HepG2 (cell line): ENCODE results near the gene ASB4. TPM values are rescaled to one million over a fixed set of nuclear protein-coding genes. Genes with fewer than 3 reads are reported as not detected.

Source experiments
- FOXA3 ChIP-seq: IDR thresholded peaks from 2 replicates; pipeline ENCODE4 v1.6.1; 2016; ENCODE audit warnings: missing genetic modification reagents, missing compliant biosample characterization
- HNRNPUL1 ChIP-seq: fragments of 200-400 bp; formaldehyde crosslinking; IDR thresholded peaks from 2 replicates; pipeline ENCODE4 v1.6.1; 2017; ENCODE audit warnings: low read depth, mild to moderate bottlenecking, low read length, moderate library complexity
- HOMEZ ChIP-seq: IDR thresholded peaks from 2 replicates; pipeline ENCODE4 v1.6.1; 2016; ENCODE audit warnings: low read depth
- PRDM4 ChIP-seq: sonication (generic); formaldehyde crosslinking; IDR thresholded peaks from 2 replicates; pipeline ENCODE4 v1.9.0; 2021; ENCODE audit warnings: missing genetic modification reagents, borderline replicate concordance
- TOPORS ChIP-seq: sonication (generic); formaldehyde crosslinking; IDR thresholded peaks from 2 replicates; pipeline ENCODE4 v1.8.0; 2023; ENCODE audit warnings: mild to moderate bottlenecking, missing genetic modification reagents
- TSC22D2 ChIP-seq: sonication (generic); formaldehyde crosslinking; IDR thresholded peaks from 2 replicates; pipeline ENCODE4 v1.5.1; 2020; ENCODE audit warnings: missing genetic modification reagents, mild to moderate bottlenecking, borderline replicate concordance
- ZFY ChIP-seq: sonication (generic); formaldehyde crosslinking; IDR thresholded peaks from 2 replicates; pipeline ENCODE4 v1.4.0; 2020; ENCODE audit warnings: missing genetic modification reagents
- ZNF264 ChIP-seq: sonication (generic); formaldehyde crosslinking; IDR thresholded peaks from 2 replicates; pipeline ENCODE4 v1.4.0; 2020; ENCODE audit warnings: missing genetic modification reagents
- polyA plus RNA-seq, 8 experiments: library from polyadenylated mRNA; depleted of rRNA in 3 of 8; stranded (reverse) in 7 of 8; unstranded in 1 of 8; fragments of >200 nt; fragmentation: Illumina TruSeq in 4 of 8; extraction: Trizol in 4 of 8; gene quantifications; 2 replicates each; pipeline versions ENCODE4 v1.2.1 to v1.2.3, GENCODE V29; 2011 to 2016; ENCODE audit warnings: low read depth in 4 of 8, missing spikeins in 1 of 8, mixed read lengths in 1 of 8; ENCODE audit not compliant: insufficient read depth in 1 of 8
- total RNA-seq, 5 experiments: library from RNA; depleted of rRNA; stranded (reverse); fragments of >200 nt; fragmentation: Illumina TruSeq; extraction: Trizol; gene quantifications; 2 replicates each; pipeline ENCODE4 v1.2.3, GENCODE V29; 2016; ENCODE audit warnings: low read depth in 1 of 5
- TF ChIP-seq, protein P1 (sequence below): IDR thresholded peaks from 2 replicates; pipeline ENCODE4 v1.6.1; 2016; ENCODE audit warnings: low read depth, missing genetic modification reagents, missing compliant biosample characterization
- TF ChIP-seq, protein P2 (sequence below): sonication (generic); formaldehyde crosslinking; IDR thresholded peaks from 2 replicates; pipeline ENCODE4 v1.8.1; 2023; ENCODE audit warnings: mild to moderate bottlenecking, moderate library complexity, missing genetic modification reagents
- TF ChIP-seq, protein P3 (sequence below): sonication (generic); formaldehyde crosslinking; IDR thresholded peaks from 2 replicates; pipeline ENCODE4 v1.5.0; 2020; ENCODE audit warnings: mild to moderate bottlenecking, missing genetic modification reagents
- TF ChIP-seq, protein P4 (sequence below): sonication (generic); formaldehyde crosslinking; IDR thresholded peaks from 2 replicates; pipeline ENCODE4 v1.4.0; 2020; ENCODE audit warnings: missing genetic modification reagents

The ASB4 gene
- total and polyA plus RNA-seq, 2 of the 13 experiments (the other 11 are each of a cell fraction or from before 2014, with no cell fraction given), result 1.1 to 4.0 TPM

DNA sequence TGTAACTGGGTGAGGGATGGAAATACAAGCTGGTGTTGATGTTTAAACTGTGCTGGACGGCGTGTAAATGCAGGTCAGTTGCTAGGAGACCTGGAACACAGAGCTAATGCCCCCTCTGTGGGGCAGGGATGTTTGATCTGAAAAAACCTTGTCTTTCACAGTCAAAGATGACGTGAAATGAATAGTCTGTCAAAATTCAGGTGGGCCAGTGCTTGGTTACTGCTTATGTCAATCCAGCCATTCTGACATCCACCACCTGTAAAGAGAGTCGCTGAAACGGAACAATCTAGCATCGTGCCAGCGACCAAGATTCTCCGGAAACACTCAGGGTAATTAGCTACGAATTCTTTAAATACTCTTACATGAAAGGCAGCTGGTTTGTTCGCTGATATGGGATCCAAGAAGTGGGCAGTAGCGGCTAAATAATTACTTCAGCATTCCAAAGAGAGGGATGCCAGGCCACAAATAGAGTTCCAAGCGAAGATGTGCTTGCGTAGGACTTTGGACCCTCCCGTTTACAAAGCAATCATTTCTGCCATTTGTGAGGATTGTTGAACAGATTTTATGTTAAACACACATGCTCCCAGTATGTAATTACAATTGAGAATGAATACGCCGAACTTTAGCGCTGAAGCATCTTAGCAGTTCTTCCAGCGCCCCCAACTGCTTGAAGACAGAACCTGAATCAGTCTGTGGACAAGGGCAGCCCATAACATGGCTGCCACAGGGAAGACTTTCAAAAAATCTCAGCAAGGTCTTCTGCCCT lies 7.3 kb upstream of the ASB4 start (continued):
- TF ChIP-seq, protein P1, sequence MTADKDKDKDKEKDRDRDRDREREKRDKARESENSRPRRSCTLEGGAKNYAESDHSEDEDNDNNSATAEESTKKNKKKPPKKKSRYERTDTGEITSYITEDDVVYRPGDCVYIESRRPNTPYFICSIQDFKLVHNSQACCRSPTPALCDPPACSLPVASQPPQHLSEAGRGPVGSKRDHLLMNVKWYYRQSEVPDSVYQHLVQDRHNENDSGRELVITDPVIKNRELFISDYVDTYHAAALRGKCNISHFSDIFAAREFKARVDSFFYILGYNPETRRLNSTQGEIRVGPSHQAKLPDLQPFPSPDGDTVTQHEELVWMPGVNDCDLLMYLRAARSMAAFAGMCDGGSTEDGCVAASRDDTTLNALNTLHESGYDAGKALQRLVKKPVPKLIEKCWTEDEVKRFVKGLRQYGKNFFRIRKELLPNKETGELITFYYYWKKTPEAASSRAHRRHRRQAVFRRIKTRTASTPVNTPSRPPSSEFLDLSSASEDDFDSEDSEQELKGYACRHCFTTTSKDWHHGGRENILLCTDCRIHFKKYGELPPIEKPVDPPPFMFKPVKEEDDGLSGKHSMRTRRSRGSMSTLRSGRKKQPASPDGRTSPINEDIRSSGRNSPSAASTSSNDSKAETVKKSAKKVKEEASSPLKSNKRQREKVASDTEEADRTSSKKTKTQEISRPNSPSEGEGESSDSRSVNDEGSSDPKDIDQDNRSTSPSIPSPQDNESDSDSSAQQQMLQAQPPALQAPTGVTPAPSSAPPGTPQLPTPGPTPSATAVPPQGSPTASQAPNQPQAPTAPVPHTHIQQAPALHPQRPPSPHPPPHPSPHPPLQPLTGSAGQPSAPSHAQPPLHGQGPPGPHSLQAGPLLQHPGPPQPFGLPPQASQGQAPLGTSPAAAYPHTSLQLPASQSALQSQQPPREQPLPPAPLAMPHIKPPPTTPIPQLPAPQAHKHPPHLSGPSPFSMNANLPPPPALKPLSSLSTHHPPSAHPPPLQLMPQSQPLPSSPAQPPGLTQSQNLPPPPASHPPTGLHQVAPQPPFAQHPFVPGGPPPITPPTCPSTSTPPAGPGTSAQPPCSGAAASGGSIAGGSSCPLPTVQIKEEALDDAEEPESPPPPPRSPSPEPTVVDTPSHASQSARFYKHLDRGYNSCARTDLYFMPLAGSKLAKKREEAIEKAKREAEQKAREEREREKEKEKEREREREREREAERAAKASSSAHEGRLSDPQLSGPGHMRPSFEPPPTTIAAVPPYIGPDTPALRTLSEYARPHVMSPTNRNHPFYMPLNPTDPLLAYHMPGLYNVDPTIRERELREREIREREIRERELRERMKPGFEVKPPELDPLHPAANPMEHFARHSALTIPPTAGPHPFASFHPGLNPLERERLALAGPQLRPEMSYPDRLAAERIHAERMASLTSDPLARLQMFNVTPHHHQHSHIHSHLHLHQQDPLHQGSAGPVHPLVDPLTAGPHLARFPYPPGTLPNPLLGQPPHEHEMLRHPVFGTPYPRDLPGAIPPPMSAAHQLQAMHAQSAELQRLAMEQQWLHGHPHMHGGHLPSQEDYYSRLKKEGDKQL (CRISPR knock-in tag), result no peak
- TF ChIP-seq FOXA3 (CRISPR knock-in tag), result peak; percentile 43
- TF ChIP-seq, protein P2, sequence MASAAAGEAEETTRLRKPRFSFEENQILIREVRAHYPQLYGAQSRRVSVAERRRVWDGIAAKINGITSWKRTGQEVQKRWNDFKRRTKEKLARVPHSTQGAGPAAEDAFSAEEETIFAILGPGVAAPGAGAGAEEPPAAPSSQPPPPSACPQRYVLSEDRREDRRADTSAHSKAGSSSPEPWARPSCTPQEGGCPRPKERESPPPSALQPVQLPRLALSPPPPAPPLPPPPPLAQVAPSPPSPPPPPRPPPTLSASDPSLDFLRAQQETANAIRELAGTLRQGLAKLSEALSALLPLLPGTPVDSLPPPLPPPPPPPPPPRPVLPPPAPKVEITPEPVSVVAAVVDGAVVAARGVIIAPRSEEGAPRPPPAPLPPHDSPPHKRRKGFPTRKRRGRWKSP (CRISPR knock-in tag), result peak; percentile 45; the same call in 1 of the 2 replicates
- TF ChIP-seq ZNF264 (CRISPR knock-in tag), result 0 out of 2 replicates have a peak, but pooled peaks have one; percentile 15
- TF ChIP-seq HNRNPUL1, result no peak
- TF ChIP-seq ZFY (CRISPR knock-in tag), result 0 out of 2 replicates have a peak, but pooled peaks have one; percentile 16
- no peak for TF ChIP-seq TOPORS
- TF ChIP-seq, protein P3, sequence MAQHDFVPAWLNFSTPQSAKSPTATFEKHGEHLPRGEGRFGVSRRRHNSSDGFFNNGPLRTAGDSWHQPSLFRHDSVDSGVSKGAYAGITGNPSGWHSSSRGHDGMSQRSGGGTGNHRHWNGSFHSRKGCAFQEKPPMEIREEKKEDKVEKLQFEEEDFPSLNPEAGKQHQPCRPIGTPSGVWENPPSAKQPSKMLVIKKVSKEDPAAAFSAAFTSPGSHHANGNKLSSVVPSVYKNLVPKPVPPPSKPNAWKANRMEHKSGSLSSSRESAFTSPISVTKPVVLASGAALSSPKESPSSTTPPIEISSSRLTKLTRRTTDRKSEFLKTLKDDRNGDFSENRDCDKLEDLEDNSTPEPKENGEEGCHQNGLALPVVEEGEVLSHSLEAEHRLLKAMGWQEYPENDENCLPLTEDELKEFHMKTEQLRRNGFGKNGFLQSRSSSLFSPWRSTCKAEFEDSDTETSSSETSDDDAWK, result no peak
- TF ChIP-seq PRDM4 (CRISPR knock-in tag), result no peak
- TF ChIP-seq, protein P4, sequence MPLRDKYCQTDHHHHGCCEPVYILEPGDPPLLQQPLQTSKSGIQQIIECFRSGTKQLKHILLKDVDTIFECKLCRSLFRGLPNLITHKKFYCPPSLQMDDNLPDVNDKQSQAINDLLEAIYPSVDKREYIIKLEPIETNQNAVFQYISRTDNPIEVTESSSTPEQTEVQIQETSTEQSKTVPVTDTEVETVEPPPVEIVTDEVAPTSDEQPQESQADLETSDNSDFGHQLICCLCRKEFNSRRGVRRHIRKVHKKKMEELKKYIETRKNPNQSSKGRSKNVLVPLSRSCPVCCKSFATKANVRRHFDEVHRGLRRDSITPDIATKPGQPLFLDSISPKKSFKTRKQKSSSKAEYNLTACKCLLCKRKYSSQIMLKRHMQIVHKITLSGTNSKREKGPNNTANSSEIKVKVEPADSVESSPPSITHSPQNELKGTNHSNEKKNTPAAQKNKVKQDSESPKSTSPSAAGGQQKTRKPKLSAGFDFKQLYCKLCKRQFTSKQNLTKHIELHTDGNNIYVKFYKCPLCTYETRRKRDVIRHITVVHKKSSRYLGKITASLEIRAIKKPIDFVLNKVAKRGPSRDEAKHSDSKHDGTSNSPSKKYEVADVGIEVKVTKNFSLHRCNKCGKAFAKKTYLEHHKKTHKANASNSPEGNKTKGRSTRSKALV (CRISPR knock-in tag), result no peak
- 0 out of 2 replicates have a peak, but pooled peaks have one; percentile 65 for TF ChIP-seq TSC22D2 (CRISPR knock-in tag)
- TF ChIP-seq HOMEZ (CRISPR knock-in tag), result peak; percentile 40; the same call in 1 of the 2 replicates
